HG02798 (cell line): ENCODE measurements around the gene CCND1.

Experiments
- ATAC-seq: cut with Tn5 transposase; IDR thresholded peaks from one replicate; pipeline ENCODE4 v1.9.1; 2021; ENCODE audit warnings: mild to moderate bottlenecking; ENCODE audit not compliant: unreplicated experiment, poor library complexity

The CCND1 gene

DNA sequence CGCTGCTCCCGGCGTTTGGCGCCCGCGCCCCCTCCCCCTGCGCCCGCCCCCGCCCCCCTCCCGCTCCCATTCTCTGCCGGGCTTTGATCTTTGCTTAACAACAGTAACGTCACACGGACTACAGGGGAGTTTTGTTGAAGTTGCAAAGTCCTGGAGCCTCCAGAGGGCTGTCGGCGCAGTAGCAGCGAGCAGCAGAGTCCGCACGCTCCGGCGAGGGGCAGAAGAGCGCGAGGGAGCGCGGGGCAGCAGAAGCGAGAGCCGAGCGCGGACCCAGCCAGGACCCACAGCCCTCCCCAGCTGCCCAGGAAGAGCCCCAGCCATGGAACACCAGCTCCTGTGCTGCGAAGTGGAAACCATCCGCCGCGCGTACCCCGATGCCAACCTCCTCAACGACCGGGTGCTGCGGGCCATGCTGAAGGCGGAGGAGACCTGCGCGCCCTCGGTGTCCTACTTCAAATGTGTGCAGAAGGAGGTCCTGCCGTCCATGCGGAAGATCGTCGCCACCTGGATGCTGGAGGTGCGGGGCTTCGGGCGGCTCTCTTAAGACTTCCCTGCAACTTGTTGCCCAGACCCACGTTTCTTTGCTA, at the start of gene CCND1:
Gene CCND1, plus strand, starts transcription at position 162 of the 587 bp plus-strand sequence. Its CDS starts 158 bp downstream, at position 320.
- no peak for ATAC-seq

DNA sequence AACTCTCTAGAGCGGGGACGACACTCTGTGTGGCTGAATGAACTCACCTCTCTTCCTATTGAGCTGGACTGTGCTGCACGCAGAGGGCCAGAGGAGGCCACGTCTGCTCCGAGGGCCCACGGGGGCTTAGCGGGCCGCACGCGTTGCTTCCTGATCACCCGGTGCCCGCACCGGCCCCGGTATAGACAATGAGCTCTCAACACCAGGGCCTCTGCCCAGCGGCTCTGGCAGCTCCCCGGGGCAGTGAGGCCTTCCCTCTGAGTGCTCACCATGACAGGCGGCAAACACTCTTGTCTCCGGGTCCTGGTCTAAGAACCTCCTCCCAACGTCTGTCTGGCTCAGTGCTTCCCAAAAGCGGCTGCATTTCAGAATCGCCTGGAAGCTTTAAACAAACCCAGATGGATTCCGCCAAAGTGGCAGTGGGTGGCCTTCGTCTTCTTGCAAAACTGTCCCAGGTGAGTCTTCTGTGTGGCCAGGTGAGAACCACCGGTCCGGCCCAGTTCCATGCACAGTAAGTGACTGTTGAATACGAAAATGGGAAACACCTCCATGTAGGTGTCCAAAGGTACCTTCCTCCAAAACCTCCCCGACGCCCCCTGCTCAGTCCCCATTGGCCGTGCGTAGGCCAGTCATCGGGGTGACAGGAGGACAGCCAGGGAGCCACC, 47.8 kb upstream of the CCND1 start:
- ATAC-seq = no peak

GRCh38 chr11:69593851-69594250, 47.1 kb upstream of the CCND1 start:
- no peak for ATAC-seq

GRCh38 chr11:69594481-69594880, 46.5 kb upstream of the CCND1 start:
- ATAC-seq = no peak

GRCh38 chr11:69595805-69596665, 44.9 kb upstream of the CCND1 start:
- no peak for ATAC-seq

DNA sequence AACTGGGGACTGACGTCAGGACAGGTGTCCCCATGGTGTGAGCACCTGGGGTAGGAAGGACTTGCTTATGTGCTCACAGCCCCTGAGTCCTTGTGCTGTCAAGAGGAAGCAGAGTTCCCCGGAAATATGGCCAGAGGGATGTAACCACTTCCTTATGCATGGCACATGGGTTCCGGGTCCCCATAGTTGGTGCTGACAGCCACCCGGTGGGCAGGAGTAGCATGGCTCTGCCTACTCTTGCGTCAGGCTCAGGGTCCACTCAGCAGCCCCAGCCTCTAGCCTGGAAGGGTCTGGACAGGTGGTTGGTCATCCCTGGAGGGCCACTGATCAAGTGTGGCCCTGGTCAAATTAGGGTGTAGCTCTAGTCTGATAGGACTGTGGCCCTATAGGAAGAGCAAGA, 42.8 kb upstream of the CCND1 start:
- no peak for ATAC-seq

- no peak for ATAC-seq
Observed at GRCh38 chr11:69599502-69599901, 41.5 kb upstream of the CCND1 start.

DNA sequence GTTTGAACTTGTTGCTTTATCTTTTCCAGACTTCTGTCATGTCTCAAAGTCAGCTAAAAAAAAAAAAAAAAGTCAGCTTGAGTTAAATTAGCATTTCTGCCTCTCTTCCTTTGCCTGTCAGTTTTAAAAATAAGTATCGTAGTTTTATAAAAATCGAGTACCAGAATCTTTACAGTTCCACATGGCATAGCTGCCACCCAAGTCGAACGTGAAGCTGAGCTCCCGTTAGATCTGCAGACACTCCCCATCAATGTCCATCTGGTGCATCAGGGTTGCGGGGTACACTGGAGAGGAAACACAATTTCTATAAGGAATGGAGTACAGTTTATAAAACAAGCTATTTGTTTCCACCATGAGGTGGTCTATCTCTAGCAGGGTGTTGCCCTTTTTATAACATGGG, 41.0 kb upstream of the CCND1 start:
- no peak for ATAC-seq

DNA sequence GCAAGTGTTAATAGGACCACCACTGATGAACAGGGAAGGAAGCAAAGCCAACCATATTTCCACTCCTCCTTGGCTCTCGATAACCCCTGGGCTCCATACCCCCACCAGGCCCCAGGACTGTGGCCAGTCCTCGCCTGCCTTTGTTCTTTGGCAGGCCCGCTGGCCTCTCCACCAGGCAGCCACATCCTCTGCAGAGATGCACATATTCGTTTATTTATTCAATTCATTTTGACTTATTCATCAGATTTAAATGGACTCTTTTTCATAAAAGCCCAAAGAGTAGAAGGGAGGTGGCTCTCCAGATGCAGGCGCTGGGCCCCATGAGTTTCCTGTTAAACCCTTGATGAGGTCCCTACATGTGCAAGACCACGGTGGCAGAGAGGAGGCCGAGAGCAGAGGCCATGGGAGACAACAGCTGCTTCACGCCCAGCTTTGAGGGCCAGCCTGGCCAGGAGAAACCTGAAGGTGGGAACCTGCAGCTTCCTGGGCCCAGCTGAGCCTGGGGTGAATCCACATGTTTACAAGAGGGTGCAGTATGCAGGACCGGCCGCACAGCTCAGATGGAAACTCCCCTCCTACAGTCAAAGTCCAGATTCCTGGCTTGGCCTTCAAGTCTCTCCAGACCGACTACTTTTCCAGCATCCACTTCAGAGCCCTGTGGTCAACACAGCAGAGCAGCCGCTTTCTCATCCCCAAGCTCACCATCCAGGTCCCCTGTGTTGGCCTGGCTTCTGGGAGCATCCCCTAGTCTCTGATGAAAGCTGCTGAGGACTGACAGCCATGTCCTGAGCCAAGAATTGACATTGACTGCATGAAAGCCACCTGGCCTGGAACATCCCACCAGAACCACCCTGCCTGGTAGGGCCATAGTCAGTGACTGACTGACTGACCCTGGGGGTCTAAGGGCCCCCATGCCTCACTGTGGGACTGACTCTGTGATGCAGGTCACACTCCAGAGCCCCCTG, 39.7 kb upstream of the CCND1 start:
- ATAC-seq = no peak

DNA sequence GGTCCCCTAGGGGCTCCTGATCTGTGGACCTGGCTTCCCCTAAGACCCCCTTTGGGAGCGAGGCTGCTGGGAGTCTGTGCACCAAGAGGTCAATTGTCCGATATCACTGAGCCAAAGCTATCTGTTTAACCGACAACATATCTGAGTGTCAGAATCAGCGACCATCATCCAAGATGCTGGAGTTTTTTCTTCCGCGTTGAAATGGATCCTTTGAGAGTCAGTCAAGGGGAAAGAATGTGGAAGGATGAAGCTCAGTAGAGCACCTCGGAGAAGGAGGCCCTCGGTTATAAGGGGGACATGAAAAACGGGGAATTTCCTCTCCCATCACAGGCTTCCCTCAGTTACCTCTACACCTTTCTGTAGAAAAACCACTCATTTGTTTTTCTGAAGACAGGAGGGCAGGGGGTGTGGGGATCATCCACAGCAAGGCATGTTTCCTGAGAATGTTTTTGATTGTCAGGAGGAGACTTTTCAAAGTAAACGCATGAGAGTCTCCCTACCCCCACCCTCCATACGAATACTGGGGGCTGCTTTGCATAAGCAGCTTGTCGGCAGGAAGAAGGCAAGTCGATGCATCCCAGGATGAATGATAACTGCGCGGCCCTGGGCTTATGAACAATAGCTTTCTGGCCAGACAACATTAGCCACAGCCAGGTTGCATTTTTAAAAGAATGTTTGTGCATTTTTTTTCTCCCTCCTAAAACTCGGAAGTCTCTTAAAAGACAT, 37.7 kb upstream of the CCND1 start:
- no peak for ATAC-seq

GRCh38 chr11:69604055-69604454, 36.9 kb upstream of the CCND1 start:
- ATAC-seq = no peak

GRCh38 chr11:69605737-69606526, 35.0 kb upstream of the CCND1 start:
- no peak for ATAC-seq

DNA sequence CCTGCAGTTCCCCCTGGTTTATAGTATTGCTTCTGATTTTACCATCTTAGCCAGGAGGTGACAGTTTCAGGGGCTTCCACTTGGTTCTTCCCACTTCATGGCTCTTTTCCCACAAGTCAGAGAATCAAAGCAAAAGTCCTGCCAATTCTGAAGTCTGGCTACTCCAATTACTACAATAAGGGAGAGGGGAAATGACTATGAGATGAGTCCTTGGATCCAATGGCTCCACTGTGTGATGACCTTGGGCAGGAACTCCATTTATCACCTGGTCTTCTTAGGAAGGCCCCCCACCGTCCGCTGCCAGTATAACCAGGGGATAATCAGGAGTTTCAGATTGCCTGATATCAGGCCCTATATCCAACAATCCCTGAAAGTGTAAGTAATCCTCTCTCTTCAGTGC, 31.6 kb upstream of the CCND1 start:
- no peak for ATAC-seq

- ATAC-seq = no peak
Observed at GRCh38 chr11:69611548-69612526, 29.1 kb upstream of the CCND1 start.

GRCh38 chr11:69613594-69613993, 27.4 kb upstream of the CCND1 start:
- ATAC-seq = no peak

DNA sequence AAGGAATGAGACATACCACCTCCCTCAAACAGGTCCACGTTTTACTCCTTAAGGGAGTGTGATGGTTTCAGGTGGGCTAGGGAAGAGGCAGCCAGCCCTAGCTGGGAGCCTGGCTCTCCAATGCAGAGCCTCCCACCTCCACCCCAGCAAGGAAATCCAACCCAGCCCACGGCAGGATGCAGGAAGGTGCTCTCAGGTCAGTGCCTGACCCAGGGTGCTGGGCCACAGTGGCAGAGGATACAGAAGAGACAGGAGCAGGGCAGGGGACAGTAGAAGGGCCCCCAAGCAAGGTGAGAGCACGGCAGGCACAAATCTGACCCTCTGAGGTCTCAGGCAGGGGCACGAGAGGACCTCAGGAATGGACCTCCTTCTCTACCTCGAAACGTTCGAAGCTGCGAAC, 26.9 kb upstream of the CCND1 start:
- ATAC-seq = no peak

DNA sequence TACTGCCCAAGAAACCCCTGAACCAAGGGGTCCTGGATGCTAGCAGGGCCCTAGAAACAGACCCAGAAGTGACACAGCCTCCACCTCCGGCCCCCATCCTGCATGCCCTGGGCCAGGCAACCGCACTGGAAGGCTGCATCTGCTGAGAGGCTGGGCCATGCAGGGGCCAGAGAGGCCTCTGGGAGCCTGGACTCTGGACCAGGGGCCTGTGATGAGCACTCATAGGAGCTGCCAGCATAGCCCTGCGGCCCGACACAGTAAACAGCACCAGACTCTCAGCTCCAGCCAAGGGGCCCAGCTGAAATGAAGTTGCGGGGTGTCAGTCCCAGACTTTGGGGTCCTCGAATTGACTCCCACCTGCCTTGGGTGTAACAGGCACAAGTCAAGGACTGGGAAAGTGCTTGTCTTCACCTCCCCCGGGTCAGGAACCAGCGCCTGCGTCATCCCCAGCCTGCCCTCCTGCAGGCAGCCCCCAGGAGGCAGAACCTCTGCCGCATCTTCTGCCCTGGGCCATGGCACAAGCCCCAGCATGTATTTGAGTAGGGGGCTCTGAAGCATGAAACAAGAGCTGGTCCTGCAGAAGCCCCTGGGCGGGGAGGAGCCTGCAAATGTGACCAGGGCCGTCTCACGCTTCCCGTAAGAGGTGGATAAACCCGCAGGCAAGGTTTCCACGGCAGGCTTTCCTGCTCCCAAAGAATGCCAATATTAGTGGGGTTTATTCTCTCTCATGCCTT, 25.2 kb upstream of the CCND1 start:
- no peak for ATAC-seq
